Neural progenitor cell (in vitro differentiated cells): ENCODE measurements around the gene TARBP1. TPM values are rescaled to one million over a fixed set of nuclear protein-coding genes. Genes with fewer than 3 reads are reported as not detected.

Source experiments
- DNase-seq: peaks from one replicate; pipeline ENCODE4 v3.0.0-alpha.2; 2016; ENCODE audit warnings: low spot score
- H2AFZ ChIP-seq: fragments of 200-600 bp; sonication (generic); replicated peaks from 2 replicates; pipeline ENCODE4 v1.6.1; 2016; ENCODE audit warnings: antibody characterized with exemption
- H3F3A ChIP-seq: fragments of 200-600 bp; sonication (generic); 2 replicates; pipeline ENCODE4 v1.6.1; 2016; ENCODE audit warnings: antibody characterized with exemption, low read depth
- H3K27ac ChIP-seq: fragments of 200-600 bp; sonication (generic); 2 replicates; pipeline ENCODE4 v1.5.1; 2016; ENCODE audit warnings: mild to moderate bottlenecking
- H3K27me3 ChIP-seq: fragments of 200-600 bp; sonication (generic); 2 replicates; pipeline ENCODE4 v1.6.1; 2016; ENCODE audit warnings: mild to moderate bottlenecking, moderate library complexity
- H3K36me3 ChIP-seq: fragments of 200-600 bp; sonication (generic); 2 replicates; pipeline ENCODE4 v1.5.1; 2016
- H3K4me1 ChIP-seq: fragments of 200-600 bp; sonication (generic); 2 replicates; pipeline ENCODE4 v1.6.1; 2016; ENCODE audit warnings: mixed run types
- H3K4me2 ChIP-seq: fragments of 200-600 bp; sonication (generic); 2 replicates; pipeline ENCODE4 v1.6.1; 2016
- H3K4me3 ChIP-seq: fragments of 200-600 bp; sonication (generic); 2 replicates; pipeline ENCODE4 v1.5.1; 2016
- H3K79me2 ChIP-seq: fragments of 200-600 bp; sonication (generic); 2 replicates; pipeline ENCODE4 v1.6.1; 2016; ENCODE audit warnings: low read depth
- H3K9ac ChIP-seq: fragments of 200-600 bp; sonication (generic); 2 replicates; pipeline ENCODE4 v1.6.1; 2016
- H3K9me3 ChIP-seq: fragments of 200-600 bp; sonication (generic); 2 replicates; pipeline ENCODE4 v1.5.1; 2016; ENCODE audit warnings: low read depth
- H4K20me1 ChIP-seq: fragments of 200-600 bp; sonication (generic); 2 replicates; pipeline ENCODE4 v1.6.1; 2016; ENCODE audit warnings: low read depth
- H3K27ac Mint-ChIP-seq: 3 replicates; pipeline ENCODE4 v1.8.0; 2021; ENCODE audit warnings: mixed read lengths
- H3K27me3 Mint-ChIP-seq: 2 replicates; pipeline ENCODE4 v1.8.0; 2022; ENCODE audit warnings: low read depth, mild to moderate bottlenecking, inconsistent platforms, moderate library complexity, mixed read lengths; ENCODE audit not compliant: insufficient read depth
- H3K36me3 Mint-ChIP-seq: 3 replicates; pipeline ENCODE4 v1.8.0; 2021; ENCODE audit warnings: mixed read lengths
- H3K4me1 Mint-ChIP-seq: 3 replicates; pipeline ENCODE4 v1.8.0; 2021; ENCODE audit warnings: mixed read lengths
- H3K4me3 Mint-ChIP-seq: 3 replicates; pipeline ENCODE4 v1.8.0; 2021; ENCODE audit warnings: mild to moderate bottlenecking, moderate library complexity, mixed read lengths
- H3K9me3 Mint-ChIP-seq: 3 replicates; pipeline ENCODE4 v1.8.0; 2020; ENCODE audit warnings: mixed read lengths
- EZH2 ChIP-seq: fragments of 200-600 bp; sonication (generic); IDR thresholded peaks from 2 replicates; pipeline ENCODE4 v1.6.1; 2017; ENCODE audit warnings: antibody characterized with exemption, mild to moderate bottlenecking, moderate library complexity
- EZH2phosphoT487 ChIP-seq: fragments of 200-600 bp; sonication (generic); IDR thresholded peaks from 2 replicates; pipeline ENCODE4 v1.6.1; 2017; ENCODE audit warnings: antibody characterized with exemption
- total RNA-seq: library from RNA; depleted of rRNA; stranded (reverse); fragments of >200 nt; gene quantifications from 2 replicates; pipeline ENCODE4 v1.2.3, GENCODE V29; 2015; ENCODE audit warnings: low replicate concordance
- TF ChIP-seq, protein P1 (sequence below): fragments of 200-600 bp; sonication (generic); IDR thresholded peaks from 2 replicates; pipeline ENCODE4 v1.5.1; 2017; ENCODE audit warnings: antibody characterized with exemption, mild to moderate bottlenecking

TARBP1 gene
- total RNA-seq, 1 donor from 2014 or later, result 99.0 TPM

DNA sequence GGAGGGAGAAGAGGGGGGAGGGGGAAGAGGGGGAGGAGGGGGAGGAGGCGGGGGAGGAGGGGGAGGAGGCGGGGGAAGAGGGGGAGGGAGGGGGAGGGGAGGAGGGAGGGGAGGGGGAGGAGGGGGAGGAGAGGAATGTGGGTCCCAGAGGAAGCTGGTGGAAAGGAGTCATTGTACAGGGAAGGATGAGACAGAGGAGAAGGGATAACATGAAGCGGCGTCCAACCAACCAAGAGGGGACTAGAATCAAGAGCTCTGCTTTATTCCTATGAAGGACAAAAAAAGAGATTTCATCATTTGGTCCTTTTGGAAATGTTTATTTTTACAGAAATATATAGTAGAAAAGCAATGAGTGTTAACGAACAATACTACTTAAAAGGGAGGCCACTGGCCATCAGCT lies 81.2 kb downstream of the TARBP1 start:
- H3K36me3 ChIP-seq, result peaks cover 4% of the 10 kb centered on the region
- no peak overlapping the region for H3K9ac ChIP-seq
- Mint-ChIP-seq H3K9me3 (no peaks in the 10 kb centered on the region), H3K27ac (no peak overlapping the region), H3K36me3 (no peaks in the 10 kb centered on the region), H3K4me1 (no peaks in the 10 kb centered on the region), H3K4me3 (no peak overlapping the region), H3K27me3 (peaks cover 2% of the 10 kb centered on the region)
- no peaks in the 10 kb centered on the region for H3K4me1 ChIP-seq
- H3K27me3 ChIP-seq, result no peaks in the 10 kb centered on the region
- no peak overlapping the region for H3K27ac ChIP-seq
- H3K4me3 ChIP-seq, result no peak overlapping the region
- H2AFZ ChIP-seq, result no peak overlapping the region
- no peaks in the 10 kb centered on the region for H3K9me3 ChIP-seq
- H4K20me1 ChIP-seq, result no peaks in the 10 kb centered on the region
- H3K79me2 ChIP-seq, result no peaks in the 10 kb centered on the region
- DNase-seq, result no peak
- TF ChIP-seq EZH2phosphoT487, result no peak
- TF ChIP-seq, protein P1, sequence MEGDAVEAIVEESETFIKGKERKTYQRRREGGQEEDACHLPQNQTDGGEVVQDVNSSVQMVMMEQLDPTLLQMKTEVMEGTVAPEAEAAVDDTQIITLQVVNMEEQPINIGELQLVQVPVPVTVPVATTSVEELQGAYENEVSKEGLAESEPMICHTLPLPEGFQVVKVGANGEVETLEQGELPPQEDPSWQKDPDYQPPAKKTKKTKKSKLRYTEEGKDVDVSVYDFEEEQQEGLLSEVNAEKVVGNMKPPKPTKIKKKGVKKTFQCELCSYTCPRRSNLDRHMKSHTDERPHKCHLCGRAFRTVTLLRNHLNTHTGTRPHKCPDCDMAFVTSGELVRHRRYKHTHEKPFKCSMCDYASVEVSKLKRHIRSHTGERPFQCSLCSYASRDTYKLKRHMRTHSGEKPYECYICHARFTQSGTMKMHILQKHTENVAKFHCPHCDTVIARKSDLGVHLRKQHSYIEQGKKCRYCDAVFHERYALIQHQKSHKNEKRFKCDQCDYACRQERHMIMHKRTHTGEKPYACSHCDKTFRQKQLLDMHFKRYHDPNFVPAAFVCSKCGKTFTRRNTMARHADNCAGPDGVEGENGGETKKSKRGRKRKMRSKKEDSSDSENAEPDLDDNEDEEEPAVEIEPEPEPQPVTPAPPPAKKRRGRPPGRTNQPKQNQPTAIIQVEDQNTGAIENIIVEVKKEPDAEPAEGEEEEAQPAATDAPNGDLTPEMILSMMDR, result no peak
- no peak for TF ChIP-seq EZH2
- H3K4me2 ChIP-seq, result no peak overlapping the region
- H3F3A ChIP-seq, result no peaks in the 10 kb centered on the region

DNA sequence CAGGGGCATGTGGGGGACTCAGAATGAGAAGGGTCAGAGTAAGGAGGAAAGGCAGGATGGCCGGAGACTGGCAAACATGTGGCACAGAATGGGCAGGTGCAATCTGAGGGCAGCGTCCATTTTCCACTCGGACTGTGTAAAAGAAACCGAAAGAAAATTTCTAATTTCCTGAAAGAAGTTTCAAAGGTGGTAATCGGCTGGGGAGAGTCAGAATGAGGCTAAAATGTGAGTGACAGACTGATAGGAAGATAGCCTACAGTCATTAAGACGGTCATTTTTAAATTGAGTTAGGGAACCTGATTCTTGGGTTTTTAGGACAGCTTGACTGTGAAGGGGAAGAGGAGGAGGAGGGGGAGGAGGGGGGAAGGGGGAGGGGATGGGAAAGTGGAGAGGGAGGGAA lies 82.1 kb downstream of the TARBP1 start:
- Histone ChIP-seq H3K4me2 (no peak overlapping the region), H3K4me3 (no peak overlapping the region), H3K9ac (no peak overlapping the region), H3K27ac (no peak overlapping the region), H3K79me2 (no peaks in the 10 kb centered on the region), H4K20me1 (no peaks in the 10 kb centered on the region), H3K36me3 (peaks cover 4% of the 10 kb centered on the region), H3K9me3 (no peaks in the 10 kb centered on the region), H3K4me1 (no peaks in the 10 kb centered on the region), H3K27me3 (no peaks in the 10 kb centered on the region), H3F3A (no peaks in the 10 kb centered on the region), H2AFZ (no peak overlapping the region)
- H3K36me3 Mint-ChIP-seq, result no peaks in the 10 kb centered on the region
- no peak overlapping the region for H3K4me3 Mint-ChIP-seq
- peaks cover 2% of the 10 kb centered on the region for H3K27me3 Mint-ChIP-seq
- TF ChIP-seq EZH2phosphoT487 (no peak), EZH2 (no peak)
- TF ChIP-seq, protein P1, result no peak
- H3K9me3 Mint-ChIP-seq, result no peaks in the 10 kb centered on the region
- DNase-seq, result no peak
- no peak overlapping the region for H3K27ac Mint-ChIP-seq
- H3K4me1 Mint-ChIP-seq, result no peaks in the 10 kb centered on the region

DNA sequence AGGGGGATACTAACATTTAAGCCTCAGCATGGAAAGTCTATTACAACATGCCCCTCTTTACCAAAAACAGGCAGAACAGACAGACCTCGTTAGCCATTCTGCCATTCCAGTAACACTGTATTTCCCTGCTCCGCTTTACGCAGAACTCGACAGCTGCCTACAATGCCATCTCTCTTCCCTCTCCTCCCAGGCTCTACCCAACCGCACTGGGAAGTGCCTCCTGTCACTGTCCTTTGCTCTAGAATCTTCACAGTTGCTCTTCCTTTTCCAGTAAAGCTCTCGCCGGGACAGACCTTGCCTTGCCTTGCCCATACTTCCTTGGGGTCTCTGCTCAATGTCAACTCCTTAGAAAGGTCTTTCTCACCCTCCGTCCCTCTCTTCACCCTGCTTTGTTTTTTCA lies 82.9 kb downstream of the TARBP1 start:
- no peaks in the 10 kb centered on the region for H3K27me3 ChIP-seq

More for the DNA sequence above, 82.9 kb downstream of the TARBP1 start:
- no peak overlapping the region for H3K27ac ChIP-seq
- peaks cover 4% of the 10 kb centered on the region for H3K36me3 ChIP-seq
- no peaks in the 10 kb centered on the region for H3K9me3 ChIP-seq
- H2AFZ ChIP-seq, result no peak overlapping the region
- H3K36me3 Mint-ChIP-seq, result peaks cover 4% of the 10 kb centered on the region
- no peaks in the 10 kb centered on the region for H3F3A ChIP-seq
- no peak for DNase-seq
- H3K9ac ChIP-seq, result no peak overlapping the region
- no peak overlapping the region for H3K4me3 Mint-ChIP-seq
- no peak overlapping the region for H3K27ac Mint-ChIP-seq
- no peak for TF ChIP-seq EZH2phosphoT487
- TF ChIP-seq, protein P1, result no peak
- TF ChIP-seq EZH2, result no peak
- no peaks in the 10 kb centered on the region for H4K20me1 ChIP-seq
- no peaks in the 10 kb centered on the region for H3K79me2 ChIP-seq
- H3K4me3 ChIP-seq, result no peak overlapping the region
- H3K4me1 Mint-ChIP-seq, result no peaks in the 10 kb centered on the region
- no peaks in the 10 kb centered on the region for H3K4me1 ChIP-seq
- no peak overlapping the region for H3K4me2 ChIP-seq
- H3K27me3 Mint-ChIP-seq, result peaks cover 2% of the 10 kb centered on the region
- no peaks in the 10 kb centered on the region for H3K9me3 Mint-ChIP-seq
